ENCODE results near the gene CACNA2D1. TPM values are rescaled to one million over a fixed set of nuclear protein-coding genes. Genes with fewer than 3 reads are reported as not detected.

Gene CACNA2D1
- total RNA-seq, 1 experiment from 2014 or later: 0.27 TPM

DNA sequence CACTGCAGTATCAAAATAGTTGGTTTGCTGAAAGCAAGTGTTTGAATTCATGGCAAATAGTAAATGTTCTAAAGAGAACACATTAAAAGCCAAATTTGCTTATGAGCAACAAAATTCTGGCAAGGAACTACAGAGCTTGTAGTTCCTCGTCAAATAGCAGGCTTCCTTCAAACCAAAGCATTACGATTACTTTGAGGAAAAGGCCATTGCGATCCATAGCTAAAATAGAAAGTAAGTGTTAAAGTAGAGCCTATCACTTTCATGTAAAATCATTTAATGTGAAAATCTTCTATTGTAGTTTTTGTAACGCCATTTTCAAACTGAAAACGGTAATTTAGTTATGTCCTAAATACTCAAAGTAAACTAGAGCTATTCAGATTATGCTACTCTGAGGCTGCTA lies 20.1 kb downstream of the CACNA2D1 start:
- POLR2A ChIA-PET: no interaction called here
- Histone ChIP-seq H3K4me2 (ENCODE audit: low read length) (no peak overlapping the region), H3K4me1 (ENCODE audit: control insufficient read depth in 1 of 2, insufficient read depth in 2 of 2, low read length in 2 of 2) (no peaks in the 10 kb centered on the region), H3K36me3 (ENCODE audit: control insufficient read depth in 1 of 2, insufficient read depth in 2 of 2, low read length in 2 of 2) (no peaks in the 10 kb centered on the region), H2AFZ (ENCODE audit: low read depth, low read length, poor library complexity, severe bottlenecking) (no peak overlapping the region), H3K9me2 (ENCODE audit: insufficient read depth) (0 out of 2 replicates have a peak, but pooled peaks cover 4% of the 10 kb centered on the region), H3K4me3 (replicated peaks in 1 of 2; ENCODE audit: low read depth in 1 of 2, low read length in 2 of 2) (no peak overlapping the region), H3K79me2 (ENCODE audit: insufficient read depth, low read length) (no peaks in the 10 kb centered on the region), H3K27ac (ENCODE audit: low read depth, low read length) (no peak overlapping the region), H3K9ac (ENCODE audit: low read length) (no peak overlapping the region), H4K20me1 (ENCODE audit: insufficient read depth) (no peaks in the 10 kb centered on the region), H3K9me3 (ENCODE audit: control insufficient read depth in 1 of 2, insufficient read depth in 1 of 2, low read depth in 1 of 2, low read length in 2 of 2) (no peaks in the 10 kb centered on the region), H3K27me3 (ENCODE audit: insufficient read depth, low read length) (no peaks in the 10 kb centered on the region)
- CTCF ChIA-PET: no interaction called here
- TF ChIP-seq EZH2 (IDR thresholded peaks at IDR 0.05) (no peak), SIN3A (IDR thresholded peaks at IDR 0.05; ENCODE audit: low read depth) (no peak), SP1 (IDR thresholded peaks at IDR 0.05; ENCODE audit: low read depth) (no peak), FOSL1 (IDR thresholded peaks at IDR 0.05; ENCODE audit: low read depth) (no peak), RAD21 (IDR thresholded peaks at IDR 0.05; ENCODE audit: low read depth) (no peak), EZH2phosphoT487 (IDR thresholded peaks at IDR 0.05; ENCODE audit: borderline replicate concordance) (no peak), POLR2A (IDR thresholded peaks at IDR 0.05; ENCODE audit: borderline replicate concordance, extremely low read depth, insufficient read depth, insufficient read length) (no peak), CTCF (IDR thresholded peaks at IDR 0.05 in 2 of 3, conservative IDR thresholded peaks at IDR 0.05 in 1 of 3; ENCODE audit: borderline replicate concordance in 1 of 3, insufficient read depth in 1 of 3, low read depth in 2 of 3, low read length in 2 of 3) (no peak)
- TF ChIP-seq, protein P1, sequence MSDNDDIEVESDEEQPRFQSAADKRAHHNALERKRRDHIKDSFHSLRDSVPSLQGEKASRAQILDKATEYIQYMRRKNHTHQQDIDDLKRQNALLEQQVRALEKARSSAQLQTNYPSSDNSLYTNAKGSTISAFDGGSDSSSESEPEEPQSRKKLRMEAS (IDR thresholded peaks at IDR 0.05): no peak
- TF ChIP-seq, protein P2, sequence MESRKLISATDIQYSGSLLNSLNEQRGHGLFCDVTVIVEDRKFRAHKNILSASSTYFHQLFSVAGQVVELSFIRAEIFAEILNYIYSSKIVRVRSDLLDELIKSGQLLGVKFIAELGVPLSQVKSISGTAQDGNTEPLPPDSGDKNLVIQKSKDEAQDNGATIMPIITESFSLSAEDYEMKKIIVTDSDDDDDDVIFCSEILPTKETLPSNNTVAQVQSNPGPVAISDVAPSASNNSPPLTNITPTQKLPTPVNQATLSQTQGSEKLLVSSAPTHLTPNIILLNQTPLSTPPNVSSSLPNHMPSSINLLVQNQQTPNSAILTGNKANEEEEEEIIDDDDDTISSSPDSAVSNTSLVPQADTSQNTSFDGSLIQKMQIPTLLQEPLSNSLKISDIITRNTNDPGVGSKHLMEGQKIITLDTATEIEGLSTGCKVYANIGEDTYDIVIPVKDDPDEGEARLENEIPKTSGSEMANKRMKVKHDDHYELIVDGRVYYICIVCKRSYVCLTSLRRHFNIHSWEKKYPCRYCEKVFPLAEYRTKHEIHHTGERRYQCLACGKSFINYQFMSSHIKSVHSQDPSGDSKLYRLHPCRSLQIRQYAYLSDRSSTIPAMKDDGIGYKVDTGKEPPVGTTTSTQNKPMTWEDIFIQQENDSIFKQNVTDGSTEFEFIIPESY (IDR thresholded peaks at IDR 0.05; ENCODE audit: extremely low read depth, insufficient replicate concordance, low read length): no peak
- RAD21 ChIA-PET (ENCODE audit: low non-redundant PET in 1 of 2, low total read pairs in 2 of 2, uncharacterized antibody in 2 of 2, unreplicated experiment in 2 of 2): no interaction called here
- no TSS peak for BruUV-seq (replicated peaks)
- DNase-seq (ENCODE audit: low read depth, low spot score) (no peak), ATAC-seq (no peak)
- intact Hi-C loops (cut with micrococcal nuclease): no loop called here

Data from HCT116 (cell line).